Esophagus squamous epithelium (tissue), 4 donors: ENCODE measurements around the gene ARNT2.

ENCODE experiments used
- CTCF ChIP-seq, 6 experiments: fragments of 450-650 bp in 4 of 6; fragments of 200-600 bp in 2 of 6; sonication (generic) in 2 of 6; IDR thresholded peaks; one replicate each; pipeline ENCODE4 v1.5.1; 2016 to 2019; ENCODE audit warnings: antibody characterized with exemption in 6 of 6, mild to moderate bottlenecking in 4 of 6, moderate library complexity in 4 of 6
- POLR2A ChIP-seq, 4 donors: fragments of 450-650 bp; IDR thresholded peaks; one replicate each; pipeline ENCODE4 v1.6.1; 2017; ENCODE audit warnings: antibody characterized with exemption in 4 of 4, mild to moderate bottlenecking in 4 of 4, moderate library complexity in 3 of 4

GRCh38 chr15:80577552-80578205 is 173.5 kb downstream of the ARNT2 start:
- TF ChIP-seq CTCF (IDR thresholded peaks at IDR 0.05) (no peak), POLR2A (IDR thresholded peaks at IDR 0.05) (no peak)
